ENCODE results near the gene KRTAP5-3.

The KRTAP5-3 gene

GRCh38 chr11:1643146-1643690, 35.0 kb upstream of the KRTAP5-3 start:
- DNase-seq (no peak), ATAC-seq (no peak)

GRCh38 chr11:1642288-1643145, 34.3 kb upstream of the KRTAP5-3 start:
- ATAC-seq, result no peak
- DNase-seq, result no peak

GRCh38 chr11:1641096-1641495, 32.8 kb upstream of the KRTAP5-3 start:
- no peak for DNase-seq
- no peak for ATAC-seq

- DNase-seq (peak; percentile 42), ATAC-seq (peak; percentile 50)
Measured at GRCh38 chr11:1640076-1640946, 32.0 kb upstream of the KRTAP5-3 start.

GRCh38 chr11:1639666-1640065, 31.4 kb upstream of the KRTAP5-3 start:
- ATAC-seq (no peak), DNase-seq (no peak)

GRCh38 chr11:1639102-1639620, 30.9 kb upstream of the KRTAP5-3 start:
- ATAC-seq, result no peak
- DNase-seq, result no peak

- no peak for ATAC-seq
- DNase-seq, result no peak
Measured at GRCh38 chr11:1638344-1638743, 30.1 kb upstream of the KRTAP5-3 start.

- DNase-seq (no peak), ATAC-seq (no peak)
Measured at GRCh38 chr11:1637628-1638027, 29.4 kb upstream of the KRTAP5-3 start.

- ATAC-seq, result no peak
- DNase-seq, result no peak
Measured at GRCh38 chr11:1636291-1636950, 28.2 kb upstream of the KRTAP5-3 start.

GRCh38 chr11:1633864-1634263, 25.6 kb upstream of the KRTAP5-3 start:
- ATAC-seq (no peak), DNase-seq (no peak)

GRCh38 chr11:1632053-1632714, 23.9 kb upstream of the KRTAP5-3 start:
- ATAC-seq, result no peak
- no peak for DNase-seq

- DNase-seq, result no peak
- ATAC-seq, result no peak
Measured at GRCh38 chr11:1631066-1631568, 22.9 kb upstream of the KRTAP5-3 start.

- no peak for DNase-seq
- ATAC-seq, result no peak
Measured at GRCh38 chr11:1630271-1630670, 22.0 kb upstream of the KRTAP5-3 start.

GRCh38 chr11:1629326-1630185, 21.3 kb upstream of the KRTAP5-3 start, which contains the start of gene KRTAP5-5:
Gene KRTAP5-5, plus strand, starts transcription at chr11:1629775. Its CDS starts 66 bp downstream, at chr11:1629841.
- no peak for DNase-seq
- no peak for ATAC-seq

GRCh38 chr11:1628506-1629325, 20.5 kb upstream of the KRTAP5-3 start:
- DNase-seq, result peak; percentile 80

GRCh38 chr11:1625541-1625940, 17.3 kb upstream of the KRTAP5-3 start:
- no peak for DNase-seq
- ATAC-seq, result no peak

More at GRCh38 chr11:1628506-1629325, 20.5 kb upstream of the KRTAP5-3 start:
- ATAC-seq, result peak; percentile 87

GRCh38 chr11:1624621-1625020, 16.4 kb upstream of the KRTAP5-3 start:
- ATAC-seq (no peak), DNase-seq (no peak)

GRCh38 chr11:1623716-1624115, 15.5 kb upstream of the KRTAP5-3 start:
- ATAC-seq (no peak), DNase-seq (no peak)

GRCh38 chr11:1622086-1622485, 13.8 kb upstream of the KRTAP5-3 start, which contains the start of gene KRTAP5-4:
Gene KRTAP5-4, minus strand, starts transcription at chr11:1622138. Its CDS starts 45 bp downstream, at chr11:1622093.
- no peak for DNase-seq
- no peak for ATAC-seq
